Measurements from ENCODE around the gene BRD4.

BRD4 gene

DNA sequence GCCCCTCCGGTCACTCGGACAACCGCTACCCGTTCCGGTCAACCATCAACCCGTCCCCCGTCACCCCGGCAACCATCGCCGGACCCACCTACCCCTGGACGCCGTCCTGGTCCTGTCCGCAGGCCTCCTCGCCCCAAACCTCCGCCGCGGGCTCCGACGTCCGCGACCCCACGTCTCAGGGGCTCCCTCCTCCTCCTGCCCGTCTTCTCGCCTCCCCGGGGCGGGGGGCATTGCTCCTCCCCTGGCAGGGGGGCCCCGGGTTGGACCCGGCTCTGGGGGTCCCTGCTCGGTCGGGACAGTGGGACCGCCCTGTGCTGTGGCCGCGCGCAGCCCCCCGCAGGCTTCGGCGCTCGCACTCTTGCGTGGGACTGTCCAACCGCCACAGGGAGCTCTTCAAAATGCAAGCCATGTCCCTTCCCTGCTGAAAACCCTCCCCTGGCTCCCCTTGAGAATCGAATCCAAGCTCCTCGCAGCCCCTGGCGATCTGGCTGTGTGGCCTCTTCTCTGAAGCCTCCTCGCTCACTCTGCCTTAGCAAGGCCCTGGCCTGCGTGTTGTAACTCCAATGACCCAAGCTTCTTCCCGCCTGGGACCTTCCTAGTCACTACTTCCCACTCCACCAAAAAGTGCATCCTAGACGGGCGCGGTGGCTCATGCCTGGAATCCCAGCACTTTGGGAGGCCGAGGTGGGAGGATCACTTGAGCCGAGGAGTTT, 108.5 kb downstream of the BRD4 start:
- DNase-seq (ENCODE audit: low read depth) = no peak

DNA sequence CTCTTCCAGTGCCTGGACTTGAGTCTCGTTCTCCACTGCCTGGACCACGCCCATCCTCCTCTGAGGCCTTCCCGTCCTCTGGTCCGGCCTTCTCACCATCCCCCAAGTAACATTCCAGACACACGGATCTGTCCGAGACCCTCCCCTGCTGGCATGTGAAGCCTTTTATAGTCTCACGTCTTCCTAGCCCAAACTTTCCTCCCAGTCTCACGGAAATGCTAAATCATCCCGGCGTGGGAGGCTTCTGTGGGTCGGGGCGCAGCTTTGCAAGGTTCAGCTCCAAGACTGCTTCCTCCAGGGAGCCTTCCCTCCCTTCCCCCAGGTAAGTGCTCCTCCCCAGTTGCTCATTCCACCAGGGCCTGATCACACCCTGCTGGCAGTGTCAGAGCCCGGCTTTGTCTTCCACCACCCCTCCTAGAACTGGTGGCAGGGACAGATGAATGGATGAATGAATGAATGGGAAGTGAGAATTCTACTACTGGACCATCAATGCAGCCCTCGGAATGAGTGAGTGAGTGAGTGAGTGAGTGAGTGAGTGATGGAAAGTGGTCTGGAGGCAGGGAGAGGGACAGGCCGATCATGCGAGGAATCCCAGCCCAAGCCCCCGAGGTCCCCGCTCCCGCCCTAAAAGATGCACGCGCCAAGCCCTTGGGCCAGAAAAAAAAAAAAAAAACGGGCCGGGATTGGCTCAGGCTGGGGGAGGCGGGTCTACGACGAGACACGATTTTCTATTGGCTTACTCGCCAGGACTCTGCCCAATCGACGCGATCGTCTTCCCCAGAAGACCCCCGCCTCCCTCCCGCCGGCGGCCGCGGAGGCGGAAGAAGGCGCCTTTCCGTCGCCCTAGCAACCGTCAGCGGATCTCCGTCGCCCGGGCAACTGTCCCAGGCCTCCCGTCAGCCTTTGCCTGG, 109.3 kb downstream of the BRD4 start:
- DNase-seq (ENCODE audit: low read depth) = peak; percentile 91

DNA sequence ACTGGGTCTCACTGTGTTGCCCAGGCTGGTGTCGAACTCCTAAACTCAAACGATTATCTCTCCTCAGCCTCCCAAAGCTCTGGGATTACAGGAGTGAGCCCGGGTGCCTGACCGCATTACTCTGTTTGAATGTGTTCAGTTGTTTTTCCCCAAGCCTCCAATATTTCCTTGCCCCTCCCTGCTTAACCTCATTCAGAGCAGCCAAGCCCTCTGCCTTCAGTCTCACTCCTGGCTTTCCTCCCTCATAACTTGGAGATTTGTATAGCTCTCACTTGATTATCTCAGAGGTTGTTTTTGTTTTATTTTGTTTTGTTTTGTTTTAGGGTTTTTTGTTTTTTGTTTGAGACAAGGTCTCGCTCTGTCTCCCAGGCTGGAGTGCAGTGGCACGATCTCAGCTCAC, 111.5 kb downstream of the BRD4 start:
- no peak for DNase-seq (ENCODE audit: low read depth)

DNA sequence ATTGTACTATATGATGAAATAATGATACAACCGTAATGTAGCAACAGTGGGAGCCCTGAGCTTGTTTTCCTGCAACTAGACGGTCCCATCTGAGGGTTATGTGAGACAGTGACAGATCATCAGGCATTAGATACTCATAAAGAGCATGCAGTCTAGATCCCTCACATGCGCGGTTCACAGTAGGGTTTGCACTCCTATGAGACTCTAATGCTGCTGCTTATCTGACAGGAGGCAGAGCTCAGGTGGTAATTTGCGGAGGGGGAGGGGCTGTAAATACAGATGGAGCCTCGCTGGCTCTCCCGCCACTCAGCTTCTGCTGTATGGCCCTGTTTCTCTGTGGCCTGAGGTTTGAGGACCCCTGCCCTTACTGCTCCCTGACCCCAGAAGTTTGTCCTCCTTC, 113.8 kb downstream of the BRD4 start:
- DNase-seq (ENCODE audit: low read depth) = no peak

DNA sequence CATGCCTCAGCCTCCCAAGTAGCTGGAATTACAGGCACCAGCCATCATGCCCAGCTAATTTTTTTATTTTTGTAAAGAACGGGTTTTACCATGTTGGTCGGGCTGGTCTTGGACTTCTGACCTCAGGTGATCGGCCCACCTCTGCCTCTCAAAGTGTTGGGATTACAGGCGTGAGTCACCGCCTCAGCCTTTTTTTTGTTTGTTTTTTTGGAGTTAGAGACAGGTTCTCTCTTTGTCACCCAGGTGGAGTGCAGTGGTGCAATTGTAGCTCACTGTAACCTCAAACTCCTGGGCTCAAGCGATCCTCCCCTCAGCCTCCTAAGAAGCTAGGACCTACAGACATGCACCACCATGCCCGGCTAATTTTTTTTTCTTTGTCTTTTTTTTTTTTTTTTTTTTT, 116.0 kb downstream of the BRD4 start:
- DNase-seq (ENCODE audit: low read depth) = no peak

DNA sequence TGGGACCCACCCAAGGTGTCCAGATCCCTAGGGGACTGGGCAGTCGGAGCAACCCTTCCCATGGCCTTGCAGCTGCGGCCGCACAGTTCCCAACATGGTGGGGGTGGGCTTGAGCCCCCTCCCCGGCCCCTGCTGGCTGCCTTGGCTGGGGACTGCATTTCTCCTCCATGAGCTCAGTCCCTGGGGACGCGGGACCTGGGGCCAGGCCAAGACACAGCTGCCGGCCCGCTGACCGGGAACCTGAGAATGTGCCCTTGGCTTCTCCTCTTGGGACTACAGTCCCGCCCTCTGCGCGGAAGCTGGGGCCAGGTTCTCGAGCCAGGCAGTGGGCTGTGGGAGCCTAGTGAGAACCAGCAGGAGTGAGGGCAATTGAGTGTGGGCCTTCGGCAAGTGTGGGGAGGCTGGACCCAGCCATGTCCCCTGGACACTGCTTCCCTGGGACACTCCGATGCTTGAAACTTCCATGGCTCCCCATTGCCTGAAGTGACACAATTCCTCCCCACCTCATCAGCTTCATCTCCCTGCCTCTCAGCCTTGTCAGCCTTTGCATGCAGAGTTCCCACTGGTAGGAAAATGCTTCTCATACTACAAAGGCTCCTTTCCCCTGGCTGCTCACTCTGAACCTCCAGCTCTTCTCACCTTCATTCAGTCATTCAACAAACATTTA, 118.5 kb downstream of the BRD4 start:
- no peak for DNase-seq (ENCODE audit: low read depth)

DNA sequence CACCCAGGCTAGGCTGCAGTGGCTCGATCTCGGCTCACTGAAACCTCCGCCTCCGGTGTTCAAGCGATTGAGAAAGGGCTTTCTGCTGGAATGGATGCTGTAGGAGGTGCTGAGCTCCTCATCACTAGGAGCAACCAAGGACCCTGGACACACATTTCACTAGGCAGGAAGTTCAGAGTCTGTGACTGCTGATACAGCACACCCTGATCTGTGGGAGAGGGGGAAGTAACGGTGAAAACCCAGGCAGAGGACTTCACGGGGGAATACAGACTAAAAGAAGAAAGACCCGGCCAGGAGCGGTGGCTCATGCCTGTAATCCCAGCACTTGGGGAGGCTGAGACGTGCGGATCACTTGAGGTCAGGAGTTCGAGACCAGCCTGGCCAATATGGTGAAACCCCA, 119.6 kb downstream of the BRD4 start:
- no peak for DNase-seq (ENCODE audit: low read depth)

DNA sequence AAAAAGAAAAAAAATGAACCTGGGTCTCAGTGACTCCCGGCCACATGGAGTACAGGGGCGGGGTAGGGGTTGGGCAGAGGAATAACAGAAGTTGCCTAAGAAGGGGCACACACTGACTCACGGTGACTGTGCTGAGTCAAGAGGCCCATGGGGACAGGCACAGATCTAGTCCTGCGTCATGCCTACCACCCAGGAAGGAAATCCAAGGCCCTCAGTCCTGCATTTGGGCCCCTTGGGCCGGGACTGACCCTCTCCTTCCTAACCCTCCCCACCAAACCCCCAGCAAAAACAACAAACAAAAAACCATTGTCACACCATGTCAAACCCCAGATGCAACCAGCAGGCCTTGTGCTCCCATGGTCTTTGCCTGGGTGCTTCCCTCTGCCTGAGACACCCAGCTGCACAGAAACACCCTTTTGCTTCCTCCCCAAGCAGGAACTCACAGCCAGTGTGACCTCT, 122.0 kb downstream of the BRD4 start:
- DNase-seq (ENCODE audit: low read depth) = no peak

DNA sequence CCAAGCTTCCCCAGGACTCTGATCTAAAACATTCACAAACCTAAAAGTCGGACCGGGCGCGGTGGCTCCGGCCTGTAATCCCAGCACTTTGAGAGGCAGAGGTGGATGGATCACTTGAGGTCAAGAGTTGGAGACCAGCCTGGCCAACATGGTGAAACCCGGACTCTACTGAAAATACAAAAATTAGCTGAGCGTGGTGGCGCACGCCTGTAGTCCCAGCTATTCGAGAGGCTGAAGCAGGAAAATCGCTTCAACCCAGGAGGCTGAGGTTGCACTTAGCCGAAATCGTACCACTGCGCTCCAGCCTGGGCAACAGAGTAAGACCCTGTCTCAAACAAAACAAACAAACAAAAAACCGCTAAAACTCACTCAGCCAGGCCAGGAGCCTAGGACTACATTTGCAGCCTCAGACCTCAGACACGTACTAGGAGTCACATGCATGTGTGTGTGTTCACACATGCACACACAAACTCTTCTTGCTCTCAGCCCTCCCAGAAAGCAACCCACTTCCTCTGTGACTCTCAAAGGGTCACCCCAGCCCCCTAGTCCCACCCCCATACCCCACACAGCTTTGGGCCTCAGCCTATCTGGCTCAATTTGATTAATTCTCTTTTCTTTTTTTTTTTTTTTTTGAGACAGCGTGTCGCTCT, 130.8 kb downstream of the BRD4 start:
- DNase-seq (ENCODE audit: low read depth) = no peak

DNA sequence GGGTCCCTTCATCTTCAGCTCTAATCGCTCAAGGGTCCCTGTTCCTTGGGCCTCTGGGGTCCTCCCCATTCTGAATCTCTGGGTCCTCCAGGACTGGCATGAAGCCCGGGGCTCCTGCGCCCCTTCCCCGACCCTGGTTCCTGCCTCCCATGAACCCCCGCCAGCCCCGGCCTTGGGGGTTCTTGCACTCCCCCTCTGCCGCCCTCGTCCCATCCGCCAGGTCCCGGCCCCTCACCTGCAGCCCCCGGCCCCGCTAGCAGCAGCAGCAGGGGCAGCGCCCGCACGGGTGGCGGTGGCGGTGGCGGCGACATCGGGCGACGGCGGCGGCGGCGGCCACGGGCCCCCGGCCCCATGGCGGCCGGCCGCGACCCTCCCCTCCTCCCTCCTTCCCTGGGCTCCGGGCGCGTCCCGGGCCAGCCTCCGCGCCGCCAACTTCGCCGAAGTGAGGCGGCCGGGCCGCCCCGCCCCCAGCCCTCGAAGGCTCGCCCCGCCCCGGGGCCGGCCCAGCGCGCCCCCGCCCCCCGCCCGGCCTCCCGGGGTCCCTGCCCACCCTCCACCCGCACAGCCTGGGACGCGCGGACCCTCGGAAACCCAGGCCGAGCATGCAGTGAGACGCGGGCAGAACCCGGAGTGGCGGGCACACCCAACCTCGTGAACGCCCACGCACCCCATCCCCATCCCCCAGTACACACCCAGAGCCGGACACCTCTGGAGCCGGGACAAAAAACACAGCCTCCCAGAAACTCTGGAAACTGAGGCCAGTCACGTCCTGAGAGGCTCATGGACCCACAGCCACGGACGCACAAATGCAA, 131.6 kb downstream of the BRD4 start, which contains the start of gene NOTCH3:
TSS of gene NOTCH3 (minus strand) at position 443 of the 812 bp plus-strand sequence. CDS start at position 353, 90 bp downstream.
- no peak for DNase-seq (ENCODE audit: low read depth)

DNA sequence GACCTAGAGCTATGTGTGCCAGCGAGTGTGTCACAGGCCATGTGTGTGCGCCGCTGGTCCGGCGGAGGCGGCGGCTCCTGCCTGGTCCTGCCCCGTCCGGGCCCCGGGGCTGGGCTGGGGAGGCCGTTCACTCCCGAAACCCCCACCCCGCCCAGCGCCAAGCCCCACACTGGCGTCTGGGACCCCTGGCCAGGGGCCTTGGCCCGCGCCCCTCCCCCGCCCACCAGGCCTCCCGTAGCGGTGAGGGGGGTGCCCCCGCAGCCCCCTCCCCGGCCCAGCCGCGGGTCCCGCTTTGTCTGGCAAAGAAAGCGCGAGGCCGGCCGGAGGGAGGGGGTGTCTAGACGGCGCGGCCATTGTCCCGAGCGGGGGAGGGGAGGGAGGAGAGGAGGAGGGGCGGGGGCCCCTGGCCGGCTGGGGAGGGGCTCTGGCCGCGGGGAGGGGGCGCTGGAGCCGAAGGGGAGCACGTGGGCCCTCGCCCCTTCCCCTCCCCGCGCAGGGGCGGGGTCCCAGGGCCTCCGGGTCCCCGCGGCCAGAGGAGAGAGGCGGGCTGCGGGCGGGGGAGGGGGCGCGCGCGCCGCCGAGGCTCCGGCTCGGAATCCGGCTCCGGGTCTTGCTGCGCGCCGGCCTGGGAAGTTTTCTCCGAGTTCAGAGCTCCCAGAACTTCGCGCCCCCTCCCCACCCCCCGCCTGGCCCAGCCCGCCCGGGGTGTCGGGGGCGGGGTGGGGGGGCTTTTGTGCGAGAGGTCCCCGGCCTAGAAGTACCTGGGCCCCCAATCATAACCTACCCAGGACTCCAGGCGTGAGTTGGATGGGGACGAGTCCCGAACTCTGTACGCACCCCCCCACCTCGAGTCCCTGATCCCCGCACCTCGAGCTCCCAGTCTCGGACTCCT, 132.4 kb downstream of the BRD4 start:
- no peak for DNase-seq (ENCODE audit: low read depth)

DNA sequence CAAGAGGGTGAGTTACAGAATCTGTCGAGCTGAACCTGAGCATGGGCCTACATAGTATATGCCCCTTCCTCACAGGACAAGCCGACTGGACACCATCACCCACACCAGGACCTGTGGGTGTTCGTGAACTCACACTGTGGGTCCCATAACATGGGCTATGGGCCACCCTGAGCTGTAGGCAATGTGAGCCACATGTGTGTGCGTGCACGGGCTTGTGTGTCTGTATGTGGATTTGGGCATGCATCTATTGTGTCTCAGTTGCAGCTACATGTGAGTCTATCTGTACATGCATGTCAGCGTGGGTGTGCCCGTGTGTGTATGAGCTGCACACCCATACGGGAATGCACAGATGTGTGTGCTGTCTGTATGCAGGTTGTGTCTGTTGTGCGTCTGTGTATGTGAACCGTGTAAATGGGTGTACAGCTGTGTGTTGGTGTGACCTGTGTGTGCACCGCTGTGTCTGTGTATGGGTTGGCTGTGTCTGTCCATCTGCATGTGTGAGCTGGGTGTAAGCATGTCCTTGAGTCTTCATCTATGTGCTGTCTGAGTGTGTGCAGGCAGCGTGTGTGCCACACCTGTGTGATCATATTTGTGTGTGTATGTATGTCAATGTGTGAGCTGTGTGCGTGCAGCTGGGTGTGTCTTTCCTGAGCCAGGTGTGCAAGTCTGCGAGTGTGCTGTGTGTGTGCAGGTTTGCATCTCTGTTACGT, 133.2 kb downstream of the BRD4 start:
- no peak for DNase-seq (ENCODE audit: low read depth)

DNA sequence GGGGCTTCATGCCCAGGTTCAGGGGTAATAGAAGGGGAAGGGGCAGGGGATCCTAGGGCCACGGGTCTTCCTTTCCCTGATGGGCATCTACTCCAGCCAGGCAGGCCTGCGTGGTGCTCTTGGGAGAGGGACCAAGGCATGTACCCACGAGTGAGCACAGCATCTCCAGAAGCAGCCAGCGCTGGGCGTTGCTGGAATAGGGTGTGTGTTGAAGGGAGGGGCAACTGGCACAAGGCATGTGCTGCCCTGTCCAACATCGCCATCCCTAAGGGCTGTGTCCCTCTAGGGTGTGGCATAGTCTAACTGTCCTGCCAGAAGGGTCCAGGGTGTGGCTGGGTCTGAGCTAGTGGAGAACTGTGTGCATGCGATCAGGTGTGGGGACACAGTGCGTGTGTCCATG, 134.4 kb downstream of the BRD4 start:
- DNase-seq (ENCODE audit: low read depth) = no peak

DNA sequence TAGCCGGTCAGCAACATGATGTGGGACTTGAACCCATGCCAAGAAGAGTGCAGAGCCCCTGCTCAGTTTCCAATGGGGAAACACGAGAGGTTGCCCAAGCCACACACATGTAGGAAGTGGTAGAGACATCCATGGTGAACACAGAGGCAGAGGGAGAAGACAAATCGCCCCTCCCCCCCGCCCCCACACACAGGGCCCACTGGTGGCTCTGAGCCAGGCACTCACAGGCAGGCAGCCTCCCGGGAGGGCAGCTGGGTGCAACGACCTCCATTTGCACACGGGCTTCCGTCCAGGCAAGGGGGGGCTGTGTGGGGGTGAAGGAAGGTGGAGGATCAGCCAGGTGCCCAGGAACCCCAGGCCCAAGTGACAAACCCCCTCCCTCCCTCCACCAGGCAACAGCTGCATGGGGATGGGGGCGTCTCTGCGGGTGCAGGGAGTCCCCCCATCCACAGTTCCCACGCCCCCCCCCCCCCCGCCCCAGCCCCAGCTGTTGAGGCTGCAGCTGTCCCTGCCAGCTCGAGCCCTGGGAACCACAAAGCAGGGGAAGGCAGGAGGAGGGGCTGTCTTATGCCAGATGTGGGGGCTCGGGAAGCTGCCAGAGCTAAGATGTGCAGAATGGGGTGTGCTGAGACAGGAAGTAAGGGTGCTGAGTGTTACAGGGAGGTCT, 134.9 kb downstream of the BRD4 start:
- no peak for DNase-seq (ENCODE audit: low read depth)

DNA sequence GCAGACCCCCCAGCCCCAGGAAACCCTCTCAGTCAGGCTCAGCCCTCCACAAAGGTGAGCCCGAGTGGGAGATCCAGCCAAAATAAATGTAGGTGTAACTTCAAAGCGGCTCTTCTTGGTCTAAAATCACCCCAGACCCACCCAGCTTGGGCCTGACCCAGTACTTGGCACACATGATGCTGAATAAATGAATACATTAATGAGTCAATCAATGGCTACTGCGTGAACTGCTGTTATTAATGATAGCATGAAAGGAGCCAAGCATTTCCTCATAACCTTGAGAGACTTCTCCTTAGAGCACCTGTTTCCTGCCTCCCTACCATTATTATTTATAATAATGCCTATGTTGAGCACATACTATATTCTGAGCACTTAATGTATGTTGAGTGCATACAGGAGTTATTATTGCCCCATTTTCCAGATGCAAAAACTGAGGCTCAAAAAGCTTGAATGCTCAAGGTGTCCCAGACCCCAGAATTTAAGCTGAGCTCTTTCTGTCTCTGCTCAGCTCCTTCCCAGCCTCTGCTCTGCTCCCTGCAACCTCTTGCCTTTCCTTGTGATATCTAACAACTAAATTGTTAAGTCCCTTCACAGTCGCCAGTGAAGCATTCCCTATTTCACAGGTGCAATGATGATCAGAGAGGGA, 135.9 kb downstream of the BRD4 start:
- DNase-seq (ENCODE audit: low read depth) = no peak

DNA sequence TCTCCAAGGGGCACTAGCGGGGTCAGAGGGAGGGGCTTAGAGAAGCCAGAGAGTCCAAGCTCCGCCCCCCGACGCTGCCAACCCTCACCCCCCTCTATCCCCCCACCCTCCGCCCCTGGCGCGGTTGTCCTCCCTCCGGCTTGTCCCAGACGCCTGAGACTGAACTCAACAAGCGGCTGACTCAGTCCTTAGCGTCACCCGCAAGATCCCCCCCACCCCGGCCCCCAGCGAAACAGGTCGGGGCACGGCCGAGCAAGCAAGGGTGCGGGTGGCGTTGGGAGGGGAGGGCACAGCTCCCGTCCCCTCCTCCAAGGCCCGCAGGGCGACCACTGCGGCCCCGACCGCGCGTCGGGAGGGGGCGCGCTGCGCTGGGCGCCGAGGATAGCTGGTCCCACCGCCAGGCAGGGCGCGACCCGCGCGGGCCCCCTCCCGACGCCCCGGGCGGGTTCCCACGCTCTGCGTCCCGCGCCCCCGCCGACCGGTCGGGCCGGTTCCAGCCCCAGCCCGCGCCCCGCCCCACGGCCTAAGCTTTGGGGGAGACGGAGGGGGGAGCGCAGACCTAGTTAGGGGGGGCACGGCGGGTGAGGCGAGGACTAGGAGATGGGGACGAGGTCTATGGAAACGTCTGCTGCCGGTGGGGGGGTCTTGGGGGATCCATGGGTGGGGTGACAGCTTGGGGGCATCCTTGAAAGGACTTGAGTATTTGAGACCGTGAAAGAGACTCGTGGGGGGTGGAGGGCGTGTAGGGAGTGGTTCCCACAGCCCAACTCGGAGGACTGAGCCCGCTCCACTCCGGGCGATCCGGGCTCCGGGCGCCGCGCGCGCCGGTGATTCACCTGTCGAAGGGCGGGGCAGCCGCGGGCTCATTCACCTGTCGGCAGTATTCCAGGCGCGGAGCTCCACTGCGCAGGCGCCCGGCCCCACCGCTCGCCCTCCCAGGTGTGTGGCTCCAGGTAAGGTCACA, 136.7 kb downstream of the BRD4 start:
- DNase-seq (ENCODE audit: low read depth) = no peak

DNA sequence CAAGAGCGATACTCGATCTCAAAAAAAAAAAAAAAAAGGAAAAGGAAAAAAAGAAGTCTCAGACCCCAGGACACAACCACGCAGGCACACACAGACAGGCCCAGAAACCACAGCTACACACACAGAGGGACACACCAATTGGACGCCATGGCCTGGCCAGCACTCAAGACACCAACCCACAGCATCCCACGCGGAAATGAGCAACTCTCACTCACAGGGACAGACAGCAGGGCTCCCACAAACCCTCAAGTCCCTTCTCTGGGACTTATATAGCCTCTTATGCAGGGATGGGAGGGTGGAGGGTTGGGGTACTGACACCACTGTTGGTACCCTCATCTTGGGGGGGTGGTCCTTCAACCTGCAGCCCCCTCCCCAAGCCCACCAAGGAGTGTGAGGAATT, 137.4 kb downstream of the BRD4 start:
- no peak for DNase-seq (ENCODE audit: low read depth)

Data from GM04504 (cell line).